ENCODE data around the gene SCUBE2. TPM values are rescaled to one million over a fixed set of nuclear protein-coding genes. Genes with fewer than 3 reads are reported as not detected.

Gene SCUBE2
- total and polyA plus RNA-seq, 7 donors = 2.3 to 22.9 (median 7.5) TPM

GRCh38 chr11:9066433-9066925 lies 24.9 kb downstream of the SCUBE2 start:
- H3K27me3 ChIP-seq = no peaks in the 10 kb centered on the region
- WGBS, 2 donors = 88 to 92% methylated on average over 5 of the region's 5 CpGs
- peak overlapping the region; percentile 3 to 79 (median 40) for H3K27ac ChIP-seq
- no peak for TF ChIP-seq POLR2A (IDR thresholded peaks at IDR 0.05)
- TF ChIP-seq POLR2AphosphoS5 (IDR thresholded peaks at IDR 0.05) = no peak
- TF ChIP-seq CTCF (IDR thresholded peaks at IDR 0.05) = no peak
- TF ChIP-seq EP300 (IDR thresholded peaks at IDR 0.05) = no peak
- no peaks in the 10 kb centered on the region for H3K36me3 ChIP-seq
- intact Hi-C loops (cut with DNase I) = no loop called here
- DNase-seq = no peak
- H3K4me1 ChIP-seq = peaks cover 0 to 20% (median 15%) of the 10 kb centered on the region in 4 donors
- no peak overlapping the region for H3K4me3 ChIP-seq
- H3K9me3 ChIP-seq = no peaks in the 10 kb centered on the region

- WGBS, 2 donors = 83 to 87% methylated on average over 15 of the region's 15 CpGs
- Histone ChIP-seq H3K9me3 (no peaks in the 10 kb centered on the region), H3K4me1 (peaks cover 0 to 20% (median 15%) of the 10 kb centered on the region in 4 donors), H3K27me3 (no peaks in the 10 kb centered on the region), H3K4me3 (no peak overlapping the region), H3K27ac (peak overlapping the region; percentile 3 to 79 (median 40)), H3K36me3 (no peaks in the 10 kb centered on the region)
- no peak for DNase-seq
- intact Hi-C loops (cut with DNase I) = no loop called here
- TF ChIP-seq CTCF (IDR thresholded peaks at IDR 0.05) (no peak), EP300 (IDR thresholded peaks at IDR 0.05) (no peak)
Observed at GRCh38 chr11:9065607-9066432, 25.6 kb downstream of the SCUBE2 start.

GRCh38 chr11:9061807-9062206 lies 29.6 kb downstream of the SCUBE2 start:
- Histone ChIP-seq H3K36me3 (no peaks in the 10 kb centered on the region), H3K9me3 (no peaks in the 10 kb centered on the region), H3K27me3 (no peaks in the 10 kb centered on the region), H3K4me3 (no peak overlapping the region), H3K4me1 (peaks cover 0 to 18% (median 15%) of the 10 kb centered on the region in 4 donors), H3K27ac (no peak overlapping the region)
- WGBS, 2 donors = 90 to 94% methylated on average over 1 of the region's 1 CpG
- no peak for DNase-seq
- TF ChIP-seq POLR2A (IDR thresholded peaks at IDR 0.05) = no peak
- no peak for TF ChIP-seq EP300 (IDR thresholded peaks at IDR 0.05)
- no peak for TF ChIP-seq CTCF (IDR thresholded peaks at IDR 0.05)
- TF ChIP-seq POLR2AphosphoS5 (IDR thresholded peaks at IDR 0.05) = no peak
- intact Hi-C loops (cut with DNase I) = no loop called here

GRCh38 chr11:9060700-9061111 lies 30.7 kb downstream of the SCUBE2 start:
- intact Hi-C loops (cut with DNase I) = no loop called here
- H3K4me3 ChIP-seq = no peak overlapping the region
- H3K27me3 ChIP-seq = no peaks in the 10 kb centered on the region
- H3K27ac ChIP-seq = no peak overlapping the region
- no peaks in the 10 kb centered on the region for H3K36me3 ChIP-seq
- 57 to 73% methylated on average over 4 of the region's 4 CpGs for WGBS, 2 donors
- H3K9me3 ChIP-seq = no peaks in the 10 kb centered on the region
- TF ChIP-seq POLR2A (IDR thresholded peaks at IDR 0.05) (no peak), POLR2AphosphoS5 (IDR thresholded peaks at IDR 0.05) (no peak), CTCF (IDR thresholded peaks at IDR 0.05) (no peak), EP300 (IDR thresholded peaks at IDR 0.05) (no peak)
- no peak for DNase-seq
- peaks cover 0 to 13% (median 4%) of the 10 kb centered on the region in 4 donors for H3K4me1 ChIP-seq

Measured in sigmoid colon (tissue), 7 donors.